ENCODE results near the gene SUSD1.

GRCh38 chr9:112129246-112129645 lies 45.9 kb downstream of the SUSD1 start:
- TF ChIP-seq POLR2AphosphoS5 (IDR thresholded peaks at IDR 0.05; ENCODE audit: low read depth, low read length) (no peak), POLR2A (IDR thresholded peaks at IDR 0.05; ENCODE audit: low read depth, low read length) (no peak), POU2F2 (IDR thresholded peaks at IDR 0.05; ENCODE audit: low read depth, low read length) (no peak), TAF1 (IDR thresholded peaks at IDR 0.05; ENCODE audit: low read depth, low read length) (no peak)
